GM21619 (cell line): ENCODE results near the gene VPS16.
"Not testable (repeated sequence)": the region's sequence is repeated elsewhere in the genome, so short reads cannot be mapped to it uniquely, and the experiment has no call there.

Experiments used
- ATAC-seq: cut with Tn5 transposase; IDR thresholded peaks from one replicate; pipeline ENCODE4 v1.9.1; 2021; ENCODE audit not compliant: unreplicated experiment

The VPS16 gene

GRCh38 chr20:2806351-2806701 lies 34.2 kb upstream of the VPS16 start:
- no peak for ATAC-seq

- no peak for ATAC-seq
Observed at GRCh38 chr20:2807019-2807418, 33.5 kb upstream of the VPS16 start.

GRCh38 chr20:2807929-2808328 lies 32.6 kb upstream of the VPS16 start:
- not testable (repeated sequence) for ATAC-seq

GRCh38 chr20:2809690-2810089 lies 30.9 kb upstream of the VPS16 start:
- ATAC-seq: no peak

GRCh38 chr20:2812189-2812588 lies 28.4 kb upstream of the VPS16 start:
- no peak for ATAC-seq

GRCh38 chr20:2814076-2814475 lies 26.5 kb upstream of the VPS16 start:
- no peak for ATAC-seq

GRCh38 chr20:2814587-2815051 lies 25.9 kb upstream of the VPS16 start, which contains the start of gene C20orf141:
Gene C20orf141, plus strand, starts transcription at chr20:2814987. Its CDS starts 198 bp downstream, at chr20:2815185.
- ATAC-seq: no peak

- ATAC-seq: no peak
Observed at GRCh38 chr20:2815242-2815900, 25.2 kb upstream of the VPS16 start.

- ATAC-seq: no peak
Observed at GRCh38 chr20:2816030-2816582, 24.4 kb upstream of the VPS16 start, which contains the start of gene TMEM239. Gene TMEM239, plus strand, starts transcription at chr20:2816364. Its CDS starts 191 bp downstream, at chr20:2816555.

GRCh38 chr20:2816583-2817340 lies 23.8 kb upstream of the VPS16 start:
- ATAC-seq: no peak

GRCh38 chr20:2817341-2817726 lies 23.2 kb upstream of the VPS16 start:
- ATAC-seq: no peak

- ATAC-seq: no peak
Observed at GRCh38 chr20:2817891-2818595, 22.5 kb upstream of the VPS16 start.

GRCh38 chr20:2820084-2820895 lies 20.3 kb upstream of the VPS16 start:
- no peak for ATAC-seq

GRCh38 chr20:2820896-2821869 lies 19.4 kb upstream of the VPS16 start:
- ATAC-seq: no peak

GRCh38 chr20:2822073-2822472 lies 18.5 kb upstream of the VPS16 start:
- ATAC-seq: no peak

- ATAC-seq: no peak
Observed at GRCh38 chr20:2825761-2826160, 14.8 kb upstream of the VPS16 start.

- no peak for ATAC-seq
Observed at GRCh38 chr20:2826655-2827054, 13.9 kb upstream of the VPS16 start.

- ATAC-seq: no peak
Observed at GRCh38 chr20:2829376-2829775, 11.2 kb upstream of the VPS16 start.

- not testable (repeated sequence) for ATAC-seq
Observed at GRCh38 chr20:2831206-2831605, 9.3 kb upstream of the VPS16 start.
